Fibroblast of villous mesenchyme (primary cell): ENCODE measurements around the gene SIAH3. TPM values are rescaled to one million over a fixed set of nuclear protein-coding genes. Genes with fewer than 3 reads are reported as not detected.
A peak's percentile ranks its signal among the peaks of the same experiment; 100 is the strongest.

Source experiments
- DNase-seq: peaks from one replicate; pipeline ENCODE4 v3.0.0-alpha.2; 2010; ENCODE audit warnings: low read depth
- H3K4me3 ChIP-seq: 2 replicates; pipeline ENCODE4 v1.5.1; 2011; ENCODE audit warnings: low read depth, mild to moderate bottlenecking, low read length
- total RNA-seq: library from RNA; depleted of rRNA; stranded (reverse); fragments of >200 nt; gene quantifications from 2 replicates; pipeline ENCODE4 v1.2.3, GENCODE V29; 2012
- TF ChIP-seq, protein P1 (sequence below): IDR thresholded peaks from 2 replicates; pipeline ENCODE4 v1.5.1; 2012; ENCODE audit warnings: low read depth, mild to moderate bottlenecking, low read length; ENCODE audit not compliant: insufficient read depth

SIAH3 gene
- total RNA-seq, 1 donor = under 0.01 TPM

DNA sequence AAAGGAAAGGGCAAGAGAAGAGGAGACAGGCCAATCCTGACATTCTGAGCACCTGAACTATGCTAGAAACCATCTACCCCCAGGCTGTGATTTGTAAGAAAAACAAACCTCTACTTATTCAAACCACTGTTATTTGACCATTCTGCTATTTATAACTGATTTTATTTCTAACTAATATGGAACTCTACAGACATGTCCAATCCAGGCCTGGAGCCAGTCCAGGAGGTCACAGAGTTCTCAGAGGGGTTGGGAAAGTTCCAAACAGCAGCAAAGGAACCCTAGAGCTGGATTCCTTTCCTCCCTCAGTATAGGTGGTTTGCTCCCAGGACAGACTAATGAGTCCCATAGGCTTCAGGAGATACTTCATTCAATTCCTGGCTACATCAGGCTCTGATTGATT, 24.2 kb downstream of the SIAH3 start:
- TF ChIP-seq, protein P1, sequence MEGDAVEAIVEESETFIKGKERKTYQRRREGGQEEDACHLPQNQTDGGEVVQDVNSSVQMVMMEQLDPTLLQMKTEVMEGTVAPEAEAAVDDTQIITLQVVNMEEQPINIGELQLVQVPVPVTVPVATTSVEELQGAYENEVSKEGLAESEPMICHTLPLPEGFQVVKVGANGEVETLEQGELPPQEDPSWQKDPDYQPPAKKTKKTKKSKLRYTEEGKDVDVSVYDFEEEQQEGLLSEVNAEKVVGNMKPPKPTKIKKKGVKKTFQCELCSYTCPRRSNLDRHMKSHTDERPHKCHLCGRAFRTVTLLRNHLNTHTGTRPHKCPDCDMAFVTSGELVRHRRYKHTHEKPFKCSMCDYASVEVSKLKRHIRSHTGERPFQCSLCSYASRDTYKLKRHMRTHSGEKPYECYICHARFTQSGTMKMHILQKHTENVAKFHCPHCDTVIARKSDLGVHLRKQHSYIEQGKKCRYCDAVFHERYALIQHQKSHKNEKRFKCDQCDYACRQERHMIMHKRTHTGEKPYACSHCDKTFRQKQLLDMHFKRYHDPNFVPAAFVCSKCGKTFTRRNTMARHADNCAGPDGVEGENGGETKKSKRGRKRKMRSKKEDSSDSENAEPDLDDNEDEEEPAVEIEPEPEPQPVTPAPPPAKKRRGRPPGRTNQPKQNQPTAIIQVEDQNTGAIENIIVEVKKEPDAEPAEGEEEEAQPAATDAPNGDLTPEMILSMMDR = no peak
- no peak for DNase-seq
- H3K4me3 ChIP-seq = no peak overlapping the region

GRCh38 chr13:45826731-45827130, 24.8 kb downstream of the SIAH3 start:
- DNase-seq = no peak
- no peak overlapping the region for H3K4me3 ChIP-seq
- TF ChIP-seq, protein P1 = no peak

DNA sequence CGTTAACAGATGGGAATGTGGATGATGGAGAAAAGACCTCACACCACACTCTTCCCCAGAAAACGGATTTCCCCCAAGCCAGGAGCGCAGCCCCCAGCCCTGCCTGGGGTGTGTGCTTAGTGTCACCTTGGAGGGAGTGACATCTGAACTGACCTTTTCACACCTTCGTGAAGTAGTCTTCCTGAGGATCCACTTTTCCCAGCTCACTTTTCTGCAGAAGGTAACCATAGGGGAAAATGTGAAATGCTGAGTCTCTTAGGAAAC, 26.2 kb downstream of the SIAH3 start:
- no peak overlapping the region for H3K4me3 ChIP-seq
- TF ChIP-seq, protein P1 = no peak
- DNase-seq = no peak

- DNase-seq = no peak
- TF ChIP-seq, protein P1 = no peak
- no peak overlapping the region for H3K4me3 ChIP-seq
Measured at GRCh38 chr13:45823583-45823982, 28.0 kb downstream of the SIAH3 start.

DNA sequence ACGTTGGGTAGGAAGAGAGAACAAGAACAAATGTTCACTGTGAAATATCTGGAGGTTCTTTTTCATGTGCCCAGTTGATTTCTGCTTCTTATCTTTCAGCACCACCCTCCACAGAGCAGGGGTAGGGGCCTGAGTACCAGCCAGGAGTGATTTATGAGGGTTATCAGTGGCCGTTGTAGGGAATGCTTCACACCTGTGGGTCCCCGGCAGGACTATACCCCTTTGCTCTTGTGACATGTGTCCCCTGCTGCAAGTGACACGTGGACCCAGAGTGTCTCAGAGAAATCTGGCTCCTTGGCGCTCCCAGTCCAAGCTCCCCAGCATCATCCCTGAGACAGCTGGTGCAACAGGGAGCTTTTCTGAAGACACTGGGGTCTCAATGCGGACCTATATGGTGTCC, 29.7 kb downstream of the SIAH3 start:
- TF ChIP-seq, protein P1 = no peak
- no peak overlapping the region for H3K4me3 ChIP-seq
- DNase-seq = no peak

DNA sequence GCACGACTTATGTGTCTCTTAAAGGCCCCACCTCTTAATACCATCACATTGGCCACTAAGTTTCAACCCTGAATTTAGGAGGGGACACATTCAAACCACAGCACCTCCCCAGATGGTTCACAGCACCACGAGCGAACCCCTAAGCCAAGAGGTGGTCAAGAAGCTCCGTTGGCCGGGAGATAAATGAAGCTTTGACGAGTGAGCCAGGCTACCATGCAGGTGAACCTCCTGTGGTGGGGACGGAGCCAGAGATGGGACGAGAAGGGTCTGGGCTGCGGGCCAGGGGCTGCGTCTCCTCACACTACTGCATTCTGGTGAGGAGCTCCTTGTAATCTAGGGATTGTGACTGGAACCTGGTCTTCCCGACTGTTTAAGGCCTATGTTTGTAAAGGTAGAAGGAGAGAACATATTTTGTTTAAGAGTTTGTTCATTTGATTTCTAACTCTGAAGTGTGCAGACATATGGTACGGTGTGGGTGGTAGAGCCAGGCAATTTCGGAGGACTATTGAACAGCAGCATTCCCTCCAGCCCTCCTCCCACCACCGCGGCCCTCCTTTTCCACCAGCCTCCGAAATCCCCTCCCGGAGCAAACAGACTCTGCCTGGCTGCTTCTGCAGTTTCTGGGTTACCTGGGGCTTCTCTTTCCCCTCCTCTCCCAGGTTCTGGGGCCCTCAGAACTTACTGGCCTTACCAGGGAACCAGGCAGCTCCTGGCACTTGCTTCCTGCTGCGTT, 31.3 kb downstream of the SIAH3 start:
- no peak overlapping the region for H3K4me3 ChIP-seq
- DNase-seq = no peak
- TF ChIP-seq, protein P1 = no peak

GRCh38 chr13:45817833-45818232, 33.7 kb downstream of the SIAH3 start:
- TF ChIP-seq, protein P1 = peak; percentile 31
- peak; percentile 3 for DNase-seq
- H3K4me3 ChIP-seq = no peak overlapping the region
